GM12892 (cell line): ENCODE data around the gene TRIM37.

Source experiments
- POLR2A ChIP-seq: IDR thresholded peaks from 2 replicates; pipeline ENCODE4 v1.6.1; 2011; ENCODE audit warnings: low read depth, low read length, control low read depth
- POLR2AphosphoS5 ChIP-seq: IDR thresholded peaks from 2 replicates; pipeline ENCODE4 v1.6.1; 2011; ENCODE audit warnings: low read depth, low read length, control low read depth

GRCh38 chr17:59073972-59074371 lies 32.7 kb downstream of the TRIM37 start:
- no peak for TF ChIP-seq POLR2A
- no peak for TF ChIP-seq POLR2AphosphoS5
